Testis (tissue), 2 donors: ENCODE results near the gene THAP4.

Experiments
- CTCF ChIP-seq, 3 experiments: fragments of 450-650 bp in 2 of 3; fragments of 200-600 bp in 1 of 3; sonication (generic) in 1 of 3; IDR thresholded peaks; one replicate each; pipeline ENCODE4 v1.5.1; 2016 to 2019; ENCODE audit warnings: antibody characterized with exemption in 3 of 3, mild to moderate bottlenecking in 2 of 3, moderate library complexity in 1 of 3
- POLR2A ChIP-seq: fragments of 450-650 bp; IDR thresholded peaks from one replicate; pipeline ENCODE4 v1.6.1; 2017; ENCODE audit warnings: antibody characterized with exemption, mild to moderate bottlenecking, moderate library complexity

- TF ChIP-seq CTCF (IDR thresholded peaks at IDR 0.05) (no peak), POLR2A (no peak)
These were observed 37.3 kb downstream of the THAP4 start for GRCh38 chr2:241599615-241600014.
